Upper lobe of left lung (tissue), 6 donors: ENCODE results near the gene ANKDD1A. TPM values are rescaled to one million over a fixed set of nuclear protein-coding genes. Genes with fewer than 3 reads are reported as not detected.

Experiments used
- ATAC-seq, 2 donors: fragments of 200-7000 bp; cut with Tn5 transposase; one replicate each; pipeline ENCODE4 v1.9.1; 2022; ENCODE audit warnings: mild to moderate bottlenecking in 2 of 2, moderate library complexity in 2 of 2; ENCODE audit not compliant: low FRiP score in 2 of 2
- DNase-seq, 2 donors: peaks; one replicate each; pipeline ENCODE4 v3.0.0-alpha.2; 2019 to 2020
- H3K27ac ChIP-seq, 4 donors: fragments of 200-600 bp; sonication (generic); one replicate each; pipeline ENCODE4 v1.5.1; 2016 to 2019
- H3K27me3 ChIP-seq, 4 donors: fragments of 200-600 bp; sonication (generic); one replicate each; pipeline ENCODE4 v1.5.1; 2017 to 2019
- H3K36me3 ChIP-seq, 4 donors: fragments of 200-600 bp; sonication (generic); one replicate each; pipeline ENCODE4 v1.5.1; 2016 to 2019
- H3K4me1 ChIP-seq, 4 donors: fragments of 200-600 bp; sonication (generic); one replicate each; pipeline ENCODE4 v1.5.1; 2018 to 2019
- H3K4me3 ChIP-seq, 4 donors: fragments of 200-600 bp; sonication (generic); one replicate each; pipeline ENCODE4 v1.5.1; 2017 to 2019; ENCODE audit warnings: mild to moderate bottlenecking in 2 of 4, moderate library complexity in 1 of 4
- H3K9me3 ChIP-seq, 4 donors: fragments of 200-600 bp; sonication (generic); one replicate each; pipeline ENCODE4 v1.5.1; 2018 to 2019
- CTCF ChIP-seq, 6 experiments: fragments of 450-650 bp in 4 of 6; fragments of 200-600 bp in 2 of 6; sonication (generic) in 2 of 6; IDR thresholded peaks; one replicate each; pipeline ENCODE4 v1.5.1; 2016 to 2019; ENCODE audit warnings: antibody characterized with exemption in 6 of 6
- EP300 ChIP-seq, 4 donors: sonication (generic); formaldehyde crosslinking; IDR thresholded peaks; one replicate each; pipeline ENCODE4 v1.5.1; 2017; ENCODE audit warnings: antibody characterized with exemption in 4 of 4, control low read depth in 2 of 4
- POLR2A ChIP-seq, 4 donors: fragments of 450-650 bp; IDR thresholded peaks; one replicate each; pipeline ENCODE4 v1.5.1; 2016 to 2017; ENCODE audit warnings: antibody characterized with exemption in 4 of 4, mild to moderate bottlenecking in 2 of 4
- POLR2AphosphoS5 ChIP-seq, 2 donors: sonication (generic); formaldehyde crosslinking; IDR thresholded peaks; one replicate each; pipeline ENCODE4 v1.5.1; 2017; ENCODE audit warnings: antibody characterized with exemption in 2 of 2
- WGBS, 2 donors: methylation state at CpG; one replicate each; pipeline ENCODE4 v1.1.5; 2017 to 2018; 5-methylcytosine and 5-hydroxymethylcytosine counted together
- total RNA-seq, 6 donors: library from RNA; depleted of rRNA in 4 of 6; stranded (reverse); fragments of >200 nt in 4 of 6; gene quantifications; one replicate each; pipeline versions ENCODE4 v1.1.0 to v1.2.1, GENCODE V29; 2016 to 2021
- donor health status: DM: no; HTN: no; CAD: no; lungs with moderate emphysema.
- donor health status: DM: no; HTN: yes; CAD: no; lungs with severe emphysema.

The ANKDD1A gene
- total RNA-seq, 6 donors from 2014 or later = 4.8 to 13.1 (median 6.2) TPM

- DNase-seq (no peak), ATAC-seq (no peak)
- no peak overlapping the region for H3K27ac ChIP-seq
- peaks cover 0 to 8% (median 0%) of the 10 kb centered on the region in 4 donors for H3K4me1 ChIP-seq
- no peak overlapping the region for H3K4me3 ChIP-seq
- H3K9me3 ChIP-seq = no peaks in the 10 kb centered on the region
- 84 to 98% methylated on average over 2 of the region's 2 CpGs for WGBS, 2 donors
- no peaks in the 10 kb centered on the region for H3K27me3 ChIP-seq
- H3K36me3 ChIP-seq = no peaks in the 10 kb centered on the region
- TF ChIP-seq POLR2AphosphoS5 (IDR thresholded peaks at IDR 0.05) (no peak), POLR2A (IDR thresholded peaks at IDR 0.05) (no peak), EP300 (IDR thresholded peaks at IDR 0.05) (no peak), CTCF (IDR thresholded peaks at IDR 0.05) (no peak)
These were observed 11.8 kb downstream of the ANKDD1A start for GRCh38 chr15:64923546-64923945.

GRCh38 chr15:64925335-64926330, 13.9 kb downstream of the ANKDD1A start:
- TF ChIP-seq CTCF (IDR thresholded peaks at IDR 0.05) = no peak
- no peak for TF ChIP-seq POLR2AphosphoS5 (IDR thresholded peaks at IDR 0.05)
- no peak for TF ChIP-seq EP300 (IDR thresholded peaks at IDR 0.05)
- TF ChIP-seq POLR2A (IDR thresholded peaks at IDR 0.05) = no peak
- Histone ChIP-seq H3K36me3 (no peaks in the 10 kb centered on the region), H3K27me3 (no peaks in the 10 kb centered on the region), H3K9me3 (no peaks in the 10 kb centered on the region), H3K4me1 (peaks cover 0 to 8% (median 0%) of the 10 kb centered on the region in 4 donors), H3K27ac (no peak overlapping the region), H3K4me3 (no peak overlapping the region)
- 90 to 91% methylated on average over 12 to 13 of the region's 13 CpGs for WGBS, 2 donors
- DNase-seq (no peak), ATAC-seq (no peak)

- no peak for DNase-seq
- 83 to 91% methylated on average over 4 to 8 of the region's 8 CpGs for WGBS, 2 donors
- H3K4me1 ChIP-seq = peaks cover 0 to 8% (median 0%) of the 10 kb centered on the region in 4 donors
- no peaks in the 10 kb centered on the region for H3K27me3 ChIP-seq
- H3K9me3 ChIP-seq = no peaks in the 10 kb centered on the region
- H3K4me3 ChIP-seq = no peak overlapping the region
- H3K36me3 ChIP-seq = no peaks in the 10 kb centered on the region
- H3K27ac ChIP-seq = no peak overlapping the region
- TF ChIP-seq POLR2A (IDR thresholded peaks at IDR 0.05) = no peak
- no peak for ATAC-seq
These were observed 15.0 kb downstream of the ANKDD1A start for GRCh38 chr15:64926661-64927060.

GRCh38 chr15:64928626-64929220, 17.0 kb downstream of the ANKDD1A start:
- Histone ChIP-seq H3K4me3 (no peak overlapping the region), H3K36me3 (peaks cover 0 to 3% (median 0%) of the 10 kb centered on the region in 4 donors), H3K9me3 (no peaks in the 10 kb centered on the region), H3K27me3 (no peaks in the 10 kb centered on the region), H3K4me1 (no peaks in the 10 kb centered on the region), H3K27ac (no peak overlapping the region)
- no peak for TF ChIP-seq CTCF (IDR thresholded peaks at IDR 0.05)
- no peak for TF ChIP-seq POLR2A (IDR thresholded peaks at IDR 0.05)
- no peak for TF ChIP-seq EP300 (IDR thresholded peaks at IDR 0.05)
- no peak for TF ChIP-seq POLR2AphosphoS5 (IDR thresholded peaks at IDR 0.05)
- ATAC-seq = no peak
- 77 to 84% methylated on average over 6 to 10 of the region's 10 CpGs for WGBS, 2 donors
- DNase-seq = no peak

- ATAC-seq (no peak), DNase-seq (no peak)
- no peaks in the 10 kb centered on the region for H3K27me3 ChIP-seq
- no peak overlapping the region for H3K27ac ChIP-seq
- 93 to 95% methylated on average over 10 of the region's 10 CpGs for WGBS, 2 donors
- TF ChIP-seq POLR2A (IDR thresholded peaks at IDR 0.05) (no peak), CTCF (IDR thresholded peaks at IDR 0.05) (no peak), POLR2AphosphoS5 (IDR thresholded peaks at IDR 0.05) (no peak), EP300 (IDR thresholded peaks at IDR 0.05) (no peak)
- no peaks in the 10 kb centered on the region for H3K4me1 ChIP-seq
- H3K4me3 ChIP-seq = no peak overlapping the region
- no peaks in the 10 kb centered on the region for H3K9me3 ChIP-seq
- peaks cover 0 to 3% (median 0%) of the 10 kb centered on the region in 4 donors for H3K36me3 ChIP-seq
These were observed 18.4 kb downstream of the ANKDD1A start for GRCh38 chr15:64930019-64930652.
